HepG2 (cell line): ENCODE results near the gene NPBWR2. TPM values are rescaled to one million over a fixed set of nuclear protein-coding genes. Genes with fewer than 3 reads are reported as not detected.

Experiments
- CBX2 ChIP-seq, 2 experiments: fragments of 200-600 bp in 1 of 2; sonication (generic); formaldehyde crosslinking in 1 of 2; IDR thresholded peaks; 2 replicates each; pipeline versions ENCODE4 v1.7.0 to v1.8.1; 2018 to 2022; ENCODE audit warnings: low read depth in 2 of 2, low read length in 1 of 2, mild to moderate bottlenecking in 1 of 2, missing genetic modification reagents in 1 of 2
- DZIP1 ChIP-seq: sonication (generic); formaldehyde crosslinking; IDR thresholded peaks from 2 replicates; pipeline ENCODE4 v1.5.0; 2020; ENCODE audit warnings: mild to moderate bottlenecking, missing genetic modification reagents
- EHMT2 ChIP-seq: fragments of 200-600 bp; sonication (generic); IDR thresholded peaks from 2 replicates; pipeline ENCODE4 v1.7.0; 2017; ENCODE audit warnings: antibody characterized with exemption, low read depth, low read length, borderline replicate concordance
- FOXP1 ChIP-seq, 2 experiments: fragments of 450-650 bp in 1 of 2; IDR thresholded peaks; 2 replicates each; pipeline ENCODE4 v1.6.1; 2017 to 2018; ENCODE audit warnings: antibody characterized with exemption in 1 of 2
- GTF3A ChIP-seq: sonication (generic); formaldehyde crosslinking; conservative IDR thresholded peaks from 2 replicates; pipeline ENCODE4 v1.4.0; 2020; ENCODE audit warnings: mild to moderate bottlenecking, missing genetic modification reagents
- HNRNPK ChIP-seq: fragments of 200-400 bp; formaldehyde crosslinking; IDR thresholded peaks from 2 replicates; pipeline ENCODE4 v1.6.1; 2018; ENCODE audit warnings: low read length, low read depth, moderate library complexity, mild to moderate bottlenecking; ENCODE audit not compliant: poor library complexity, severe bottlenecking
- MAX ChIP-seq: IDR thresholded peaks from 2 replicates; pipeline ENCODE4 v1.6.1; 2012; ENCODE audit warnings: inconsistent platforms
- POLR2A ChIP-seq, 2 experiments: IDR thresholded peaks; 2 replicates each; pipeline ENCODE4 v1.6.1; 2011; ENCODE audit warnings: low read depth in 2 of 2, low read length in 2 of 2, mild to moderate bottlenecking in 1 of 2, moderate library complexity in 1 of 2; ENCODE audit not compliant: insufficient read depth in 1 of 2
- ZFP37 ChIP-seq: sonication (generic); formaldehyde crosslinking; IDR thresholded peaks from 2 replicates; pipeline ENCODE4 v1.4.0; 2020; ENCODE audit warnings: missing genetic modification reagents, borderline replicate concordance
- ZNF354B ChIP-seq: sonication (generic); formaldehyde crosslinking; IDR thresholded peaks from 2 replicates; pipeline ENCODE4 v1.8.0; 2022; ENCODE audit warnings: mild to moderate bottlenecking, missing genetic modification reagents
- polyA plus RNA-seq, 8 experiments: library from polyadenylated mRNA; depleted of rRNA in 3 of 8; stranded (reverse) in 7 of 8; unstranded in 1 of 8; fragments of >200 nt; fragmentation: Illumina TruSeq in 4 of 8; extraction: Trizol in 4 of 8; gene quantifications; 2 replicates each; pipeline versions ENCODE4 v1.2.1 to v1.2.3, GENCODE V29; 2011 to 2016; ENCODE audit warnings: low read depth in 4 of 8, missing spikeins in 1 of 8, mixed read lengths in 1 of 8; ENCODE audit not compliant: insufficient read depth in 1 of 8
- total RNA-seq, 5 experiments: library from RNA; depleted of rRNA; stranded (reverse); fragments of >200 nt; fragmentation: Illumina TruSeq; extraction: Trizol; gene quantifications; 2 replicates each; pipeline ENCODE4 v1.2.3, GENCODE V29; 2016; ENCODE audit warnings: low read depth in 1 of 5
- TF ChIP-seq, protein P1 (sequence below): sonication (generic); formaldehyde crosslinking; IDR thresholded peaks from 2 replicates; pipeline ENCODE4 v1.4.0; 2020; ENCODE audit warnings: mild to moderate bottlenecking, low read depth, missing genetic modification reagents
- TF ChIP-seq, protein P2 (sequence below): sonication (generic); formaldehyde crosslinking; IDR thresholded peaks from 2 replicates; pipeline ENCODE4 v1.4.0; 2020; ENCODE audit warnings: missing genetic modification reagents, mild to moderate bottlenecking, borderline replicate concordance

The NPBWR2 gene
- total and polyA plus RNA-seq, 2 of the 13 experiments (the other 11 are each of a cell fraction or from before 2014, with no cell fraction given), result not detected

GRCh38 chr20:64080013-64080812, 27.2 kb downstream of the NPBWR2 start, which contains the start of gene OPRL1 (continued):
- TF ChIP-seq, protein P1, sequence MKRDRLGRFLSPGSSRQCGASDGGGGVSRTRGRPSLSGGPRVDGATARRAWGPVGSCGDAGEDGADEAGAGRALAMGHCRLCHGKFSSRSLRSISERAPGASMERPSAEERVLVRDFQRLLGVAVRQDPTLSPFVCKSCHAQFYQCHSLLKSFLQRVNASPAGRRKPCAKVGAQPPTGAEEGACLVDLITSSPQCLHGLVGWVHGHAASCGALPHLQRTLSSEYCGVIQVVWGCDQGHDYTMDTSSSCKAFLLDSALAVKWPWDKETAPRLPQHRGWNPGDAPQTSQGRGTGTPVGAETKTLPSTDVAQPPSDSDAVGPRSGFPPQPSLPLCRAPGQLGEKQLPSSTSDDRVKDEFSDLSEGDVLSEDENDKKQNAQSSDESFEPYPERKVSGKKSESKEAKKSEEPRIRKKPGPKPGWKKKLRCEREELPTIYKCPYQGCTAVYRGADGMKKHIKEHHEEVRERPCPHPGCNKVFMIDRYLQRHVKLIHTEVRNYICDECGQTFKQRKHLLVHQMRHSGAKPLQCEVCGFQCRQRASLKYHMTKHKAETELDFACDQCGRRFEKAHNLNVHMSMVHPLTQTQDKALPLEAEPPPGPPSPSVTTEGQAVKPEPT (CRISPR knock-in tag), result no peak
- TF ChIP-seq EHMT2, result no peak
- TF ChIP-seq, protein P2, sequence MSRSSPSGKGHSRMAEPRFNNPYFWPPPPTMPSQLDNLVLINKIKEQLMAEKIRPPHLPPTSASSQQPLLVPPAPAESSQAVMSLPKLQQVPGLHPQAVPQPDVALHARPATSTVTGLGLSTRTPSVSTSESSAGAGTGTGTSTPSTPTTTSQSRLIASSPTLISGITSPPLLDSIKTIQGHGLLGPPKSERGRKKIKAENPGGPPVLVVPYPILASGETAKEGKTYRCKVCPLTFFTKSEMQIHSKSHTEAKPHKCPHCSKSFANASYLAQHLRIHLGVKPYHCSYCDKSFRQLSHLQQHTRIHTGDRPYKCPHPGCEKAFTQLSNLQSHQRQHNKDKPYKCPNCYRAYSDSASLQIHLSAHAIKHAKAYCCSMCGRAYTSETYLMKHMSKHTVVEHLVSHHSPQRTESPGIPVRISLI, result 0 out of 2 replicates have a peak, but pooled peaks have one; percentile 33
- TF ChIP-seq ZFP37, result no peak
- 0 out of 4 replicates have a peak, but pooled peaks of 1 of the 2 experiments have one; percentile 5 for TF ChIP-seq POLR2A (IDR thresholded peaks at IDR 0.05; ENCODE audit: insufficient read depth in 1 of 2, low read depth in 2 of 2, low read length in 2 of 2)
- no peak for TF ChIP-seq HNRNPK
- no peak for TF ChIP-seq GTF3A (CRISPR knock-in tag)
- no peak; the same call in 1 of the 2 replicates for TF ChIP-seq ZNF354B (CRISPR knock-in tag)
- TF ChIP-seq MAX, result peak; percentile 14; the same call in 1 of the 2 replicates
- no peak for TF ChIP-seq FOXP1 (IDR thresholded peaks at IDR 0.05)
- TF ChIP-seq FOXP1 (CRISPR knock-in tag; IDR thresholded peaks at IDR 0.05), result no peak
- no peak for TF ChIP-seq CBX2 (IDR thresholded peaks at IDR 0.05; ENCODE audit: low read depth, low read length)
- no peak for TF ChIP-seq CBX2 (CRISPR knock-in tag; IDR thresholded peaks at IDR 0.05; ENCODE audit: low read depth)
- TF ChIP-seq DZIP1, result peak; percentile 78; the same call in 1 of the 2 replicates
